Mesodermal cell (in vitro differentiated cells): ENCODE data around the gene ZNF639.

ENCODE experiments used
- H3K27ac ChIP-seq: 2 replicates; pipeline ENCODE4 v1.7.0; 2013; ENCODE audit warnings: mild to moderate bottlenecking, low read depth, low read length, moderate library complexity; ENCODE audit not compliant: severe bottlenecking
- H3K36me3 ChIP-seq: 2 replicates; pipeline ENCODE4 v1.7.1; 2013; ENCODE audit warnings: mild to moderate bottlenecking, low read length, moderate library complexity; ENCODE audit not compliant: control insufficient read depth, insufficient read depth
- H3K4me1 ChIP-seq: one replicate; pipeline ENCODE4 v1.7.1; 2013; ENCODE audit warnings: mild to moderate bottlenecking, low read length; ENCODE audit not compliant: insufficient read depth, control insufficient read depth, poor library complexity, severe bottlenecking
- H3K4me3 ChIP-seq: 2 replicates; pipeline ENCODE4 v1.7.0; 2013; ENCODE audit warnings: low read length, control low read depth, mild to moderate bottlenecking; ENCODE audit not compliant: insufficient read depth, poor library complexity, severe bottlenecking; ENCODE audit errors: extremely low read depth
- H3K9me3 ChIP-seq: 2 replicates; pipeline ENCODE4 v1.7.1; 2013; ENCODE audit warnings: mild to moderate bottlenecking, low read length, moderate library complexity; ENCODE audit not compliant: control insufficient read depth
- WGBS, 2 experiments: methylation state at CpG; one replicate each; pipeline ENCODE4 v1.1.5; 2013; ENCODE audit warnings: missing lambda C conversion rate in 2 of 2; ENCODE audit not compliant: insufficient coverage in 2 of 2; 5-methylcytosine and 5-hydroxymethylcytosine counted together

Gene ZNF639

GRCh38 chr3:179318876-179319275 is 4.0 kb upstream of the ZNF639 start:
- H3K36me3 ChIP-seq, result no peaks in the 10 kb centered on the region
- no peak overlapping the region for H3K27ac ChIP-seq
- no peaks in the 10 kb centered on the region for H3K9me3 ChIP-seq
- H3K4me1 ChIP-seq, result no peaks in the 10 kb centered on the region
- WGBS, 2 experiments, result 80 to 92% methylated on average over 1 to 2 of the region's 2 CpGs
- no peak overlapping the region for H3K4me3 ChIP-seq

GRCh38 chr3:179321668-179322285 is 1.1 kb upstream of the ZNF639 start:
- 52% methylated on average over 4 to 8 of the region's 10 CpGs for WGBS, 2 experiments
- Histone ChIP-seq H3K36me3 (peaks cover 16% of the 10 kb centered on the region), H3K27ac (no peak overlapping the region), H3K9me3 (no peaks in the 10 kb centered on the region), H3K4me1 (peaks cover 4% of the 10 kb centered on the region), H3K4me3 (no peak overlapping the region)

GRCh38 chr3:179323197-179324110 is 623 bp downstream of the ZNF639 start:
- WGBS, 2 experiments, result 0 to 1% methylated on average over 50 to 64 of the region's 81 CpGs
- Histone ChIP-seq H3K4me1 (peaks cover 4% of the 10 kb centered on the region), H3K4me3 (peak overlapping the region; percentile 91), H3K36me3 (peaks cover 22% of the 10 kb centered on the region), H3K9me3 (no peaks in the 10 kb centered on the region), H3K27ac (peak overlapping the region; percentile 83)

GRCh38 chr3:179324270-179324754 is 1.5 kb downstream of the ZNF639 start:
- peak overlapping the region; percentile 91 for H3K4me3 ChIP-seq
- H3K4me1 ChIP-seq, result peaks cover 4% of the 10 kb centered on the region
- no peaks in the 10 kb centered on the region for H3K9me3 ChIP-seq
- H3K27ac ChIP-seq, result no peak overlapping the region
- WGBS, 2 experiments, result 12 to 14% methylated on average over 5 to 6 of the region's 8 CpGs
- peaks cover 30% of the 10 kb centered on the region for H3K36me3 ChIP-seq

- H3K36me3 ChIP-seq, result peaks cover 78% of the 10 kb centered on the region
- H3K4me1 ChIP-seq, result no peaks in the 10 kb centered on the region
- H3K27ac ChIP-seq, result no peak overlapping the region
- WGBS, 2 experiments, result 100% methylated on average over 1 of the region's 1 CpG
- H3K9me3 ChIP-seq, result no peaks in the 10 kb centered on the region
- H3K4me3 ChIP-seq, result no peak overlapping the region
Measured at GRCh38 chr3:179330438-179330837, 7.6 kb downstream of the ZNF639 start.

- 83 to 93% methylated on average over 1 to 4 of the region's 4 CpGs for WGBS, 2 experiments
Measured at GRCh38 chr3:179332240-179332639, 9.4 kb downstream of the ZNF639 start.

GRCh38 chr3:179333084-179333483 is 10.3 kb downstream of the ZNF639 start:
- no peaks in the 10 kb centered on the region for H3K9me3 ChIP-seq
- H3K27ac ChIP-seq, result no peak overlapping the region
- no peaks in the 10 kb centered on the region for H3K4me1 ChIP-seq
- peaks cover 79% of the 10 kb centered on the region for H3K36me3 ChIP-seq
- WGBS, 2 experiments, result 93 to 100% methylated on average over 1 to 2 of the region's 2 CpGs
- no peak overlapping the region for H3K4me3 ChIP-seq

More at GRCh38 chr3:179332240-179332639, 9.4 kb downstream of the ZNF639 start:
- H3K36me3 ChIP-seq, result peaks cover 80% of the 10 kb centered on the region
- no peak overlapping the region for H3K27ac ChIP-seq
- H3K4me3 ChIP-seq, result no peak overlapping the region
- H3K4me1 ChIP-seq, result no peaks in the 10 kb centered on the region
- no peaks in the 10 kb centered on the region for H3K9me3 ChIP-seq

GRCh38 chr3:179336345-179336929 is 13.6 kb downstream of the ZNF639 start:
- no peaks in the 10 kb centered on the region for H3K4me1 ChIP-seq
- H3K9me3 ChIP-seq, result no peaks in the 10 kb centered on the region
- H3K4me3 ChIP-seq, result no peak overlapping the region
- H3K27ac ChIP-seq, result no peak overlapping the region
- no CpG with 5 or more reads among the region's 1 CpG for WGBS, 2 experiments
- peaks cover 65% of the 10 kb centered on the region for H3K36me3 ChIP-seq

GRCh38 chr3:179347345-179348194 is 24.7 kb downstream of the ZNF639 start, which contains the start of gene MFN1:
MFN1 (plus strand) TSS chr3:179347709; CDS start chr3:179348852, 1,143 bp downstream.
- Histone ChIP-seq H3K9me3 (no peaks in the 10 kb centered on the region), H3K36me3 (peaks cover 27% of the 10 kb centered on the region), H3K4me1 (no peaks in the 10 kb centered on the region), H3K27ac (peak within 1 kb of the TSS; percentile 82), H3K4me3 (peak within 1 kb of the TSS; percentile 84)
- WGBS, 2 experiments, result 0 to 1% methylated on average over 43 to 48 of the region's 63 CpGs
